HUES48 (cell line): ENCODE data around the gene FASTK.
"Not testable (repeated sequence)": the region's sequence is repeated elsewhere in the genome, so short reads cannot be mapped to it uniquely, and the experiment has no call there.

Source experiments
- H3K27ac ChIP-seq: one replicate; pipeline ENCODE4 v1.7.0; 2013; ENCODE audit warnings: low read depth, low read length, inconsistent platforms
- H3K27me3 ChIP-seq: 2 replicates; pipeline ENCODE4 v1.6.1; 2013; ENCODE audit warnings: mild to moderate bottlenecking, low read length; ENCODE audit not compliant: control insufficient read depth, insufficient read depth
- H3K36me3 ChIP-seq: 2 replicates; pipeline ENCODE4 v1.6.1; 2013; ENCODE audit warnings: low read length; ENCODE audit not compliant: control insufficient read depth, insufficient read depth
- H3K4me1 ChIP-seq: 2 replicates; pipeline ENCODE4 v1.6.1; 2013; ENCODE audit warnings: mild to moderate bottlenecking, low read length; ENCODE audit not compliant: control insufficient read depth, insufficient read depth
- H3K4me3 ChIP-seq: 2 replicates; pipeline ENCODE4 v1.5.1; 2013; ENCODE audit warnings: mild to moderate bottlenecking, low read depth, low read length
- H3K9ac ChIP-seq: 2 replicates; pipeline ENCODE4 v1.6.1; 2013; ENCODE audit warnings: mild to moderate bottlenecking, low read depth, low read length, moderate library complexity
- H3K9me3 ChIP-seq: 2 replicates; pipeline ENCODE4 v1.6.1; 2013; ENCODE audit warnings: low read length; ENCODE audit not compliant: control insufficient read depth, insufficient read depth

FASTK gene

DNA sequence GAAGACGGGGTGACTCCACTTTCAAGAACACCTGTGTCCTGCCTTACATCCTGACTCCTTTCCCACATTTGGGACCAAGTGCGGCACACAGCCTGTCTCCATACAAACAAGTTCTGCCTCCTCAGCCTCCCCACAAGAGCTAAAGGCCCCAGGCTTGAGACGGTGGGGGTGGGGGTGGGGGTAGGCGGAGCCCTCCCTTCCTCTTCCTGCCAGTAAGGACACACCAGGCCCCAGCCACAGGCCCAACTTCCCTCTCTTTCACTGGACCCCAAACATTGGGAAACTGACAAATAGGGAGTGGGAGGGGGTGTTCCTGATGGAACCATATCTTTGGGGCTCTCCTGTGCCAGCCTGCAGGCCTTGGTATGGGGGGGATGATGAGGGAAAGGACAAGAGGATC, 27.5 kb downstream of the FASTK start:
- no peak overlapping the region for H3K9ac ChIP-seq
- no peak overlapping the region for H3K27ac ChIP-seq
- peaks cover 39% of the 10 kb centered on the region for H3K27me3 ChIP-seq

DNA sequence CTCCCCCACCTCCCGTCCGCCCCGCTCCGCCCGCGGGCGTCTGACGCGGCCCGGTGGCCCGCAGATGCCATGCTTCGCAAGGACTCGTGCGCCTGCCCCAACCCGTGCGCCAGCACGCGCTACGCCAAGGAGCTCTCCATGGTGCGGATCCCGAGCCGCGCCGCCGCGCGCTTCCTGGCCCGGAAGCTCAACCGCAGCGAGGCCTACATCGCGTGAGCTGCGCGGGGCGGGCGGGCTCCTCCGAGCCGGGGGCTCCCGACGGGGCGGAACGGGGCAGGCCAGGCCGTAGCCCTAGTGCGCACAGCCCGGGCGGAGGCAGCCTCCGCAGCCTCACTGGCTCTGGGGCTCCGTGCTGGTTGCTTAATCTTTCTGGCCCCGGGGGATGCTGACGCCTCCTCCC, 29.5 kb downstream of the FASTK start:
- Histone ChIP-seq H3K4me1 (0 out of 2 replicates have a peak, but pooled peaks cover 3% of the 10 kb centered on the region), H3K27me3 (peaks cover 35% of the 10 kb centered on the region), H3K4me3 (peak overlapping the region; percentile 36), H3K27ac (no peak overlapping the region), H3K9ac (no peak overlapping the region), H3K36me3 (no peaks in the 10 kb centered on the region), H3K9me3 (no peaks in the 10 kb centered on the region)

More for the DNA sequence above, 27.5 kb downstream of the FASTK start:
- no peaks in the 10 kb centered on the region for H3K9me3 ChIP-seq
- H3K4me1 ChIP-seq, result peaks cover 12% of the 10 kb centered on the region; the same call in 1 of the 2 replicates
- no peaks in the 10 kb centered on the region for H3K36me3 ChIP-seq
- no peak overlapping the region for H3K4me3 ChIP-seq

GRCh38 chr7:151048911-151049463, 31.6 kb downstream of the FASTK start:
- H3K4me3 ChIP-seq, result no peak overlapping the region
- no peak overlapping the region for H3K27ac ChIP-seq
- no peaks in the 10 kb centered on the region for H3K9me3 ChIP-seq
- no peak overlapping the region for H3K9ac ChIP-seq
- H3K36me3 ChIP-seq, result no peaks in the 10 kb centered on the region
- H3K27me3 ChIP-seq, result peaks cover 35% of the 10 kb centered on the region
- 0 out of 2 replicates have a peak, but pooled peaks cover 3% of the 10 kb centered on the region for H3K4me1 ChIP-seq

DNA sequence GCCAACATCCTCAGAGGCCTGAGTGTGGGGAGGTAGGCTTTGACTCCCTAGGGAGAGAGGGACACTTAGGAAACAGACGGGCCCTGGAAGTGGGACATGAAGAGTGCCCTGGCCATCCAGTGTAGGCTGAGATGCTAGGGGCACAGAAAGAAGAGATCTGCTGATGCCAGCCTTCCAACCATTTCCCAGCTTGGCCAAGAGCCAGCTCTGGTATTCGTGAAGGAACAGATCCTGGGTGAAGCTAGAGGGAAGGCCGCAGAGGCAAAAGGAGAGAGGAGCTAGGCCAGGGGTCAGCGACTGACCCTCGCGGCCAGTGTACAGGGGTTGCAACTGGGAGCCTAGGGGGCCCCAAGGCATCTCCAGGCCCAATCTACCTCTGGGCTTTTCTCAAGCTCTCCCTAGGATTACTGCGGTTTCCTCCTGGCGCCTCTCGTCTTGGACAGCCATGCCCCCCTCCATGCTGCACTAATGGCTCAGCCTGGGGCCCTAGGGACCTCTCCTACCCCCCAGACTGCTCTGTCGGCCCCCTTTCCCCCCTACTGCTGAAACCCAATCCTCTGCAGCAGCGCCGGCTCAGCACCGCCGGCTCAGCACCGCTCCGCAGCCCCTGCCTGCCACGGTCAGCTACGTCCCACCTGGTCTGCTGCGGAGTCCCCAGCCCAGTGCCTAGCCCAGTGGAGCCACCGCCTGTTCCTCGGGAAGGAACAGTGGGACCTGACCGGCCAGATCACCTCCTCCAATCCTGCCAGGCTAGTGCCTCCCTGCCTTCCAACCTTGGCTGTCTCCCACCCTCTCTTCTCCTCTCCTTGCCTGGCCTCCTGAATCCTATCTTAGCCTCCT, 32.4 kb downstream of the FASTK start, which contains the start of gene ASIC3:
Gene ASIC3, plus strand, starts transcription at position 556 of the 840 bp plus-strand sequence. CDS start 355 bp downstream, outside the sequence.
- 0 out of 2 replicates have a peak, but pooled peaks cover 3% of the 10 kb centered on the region for H3K4me1 ChIP-seq
- no peaks in the 10 kb centered on the region for H3K36me3 ChIP-seq
- no peak within 1 kb of the TSS for H3K9ac ChIP-seq
- H3K27me3 ChIP-seq, result peaks cover 35% of the 10 kb centered on the region
- no peak within 1 kb of the TSS for H3K27ac ChIP-seq
- H3K9me3 ChIP-seq, result no peaks in the 10 kb centered on the region
- no peak within 1 kb of the TSS for H3K4me3 ChIP-seq

- Histone ChIP-seq H3K36me3 (no peaks in the 10 kb centered on the region), H3K4me1 (0 out of 2 replicates have a peak, but pooled peaks cover 3% of the 10 kb centered on the region), H3K27me3 (peaks cover 27% of the 10 kb centered on the region), H3K4me3 (no peak overlapping the region), H3K9me3 (no peaks in the 10 kb centered on the region), H3K9ac (no peak overlapping the region), H3K27ac (no peak overlapping the region)
These were observed 33.7 kb downstream of the FASTK start for GRCh38 chr7:151046603-151047573.

DNA sequence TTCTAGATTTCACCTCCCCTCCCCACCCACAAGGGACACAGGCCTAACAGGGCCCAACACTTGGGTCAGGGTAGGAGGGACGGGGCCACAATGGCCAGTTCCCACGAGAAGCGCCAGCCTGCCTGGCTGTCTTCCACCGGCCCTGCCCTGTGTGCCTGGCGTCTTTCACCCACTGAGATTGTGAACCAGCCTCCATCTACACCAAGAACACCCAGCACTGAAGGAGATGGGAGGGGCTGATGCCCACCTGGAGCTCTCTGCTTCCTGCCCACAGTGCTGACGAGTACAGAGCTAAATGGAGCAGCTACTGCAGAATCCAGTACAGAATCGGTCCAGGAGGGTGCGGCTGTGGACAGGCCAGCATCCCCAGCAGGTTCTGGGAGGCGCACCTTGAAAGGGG, 34.6 kb downstream of the FASTK start:
- Histone ChIP-seq H3K36me3 (no peaks in the 10 kb centered on the region), H3K27ac (no peak overlapping the region), H3K9ac (no peak overlapping the region)

GRCh38 chr7:151045262-151045661, 35.3 kb downstream of the FASTK start:
- H3K36me3 ChIP-seq, result no peaks in the 10 kb centered on the region
- no peaks in the 10 kb centered on the region for H3K4me1 ChIP-seq
- H3K9ac ChIP-seq, result no peak overlapping the region
- peaks cover 17% of the 10 kb centered on the region for H3K27me3 ChIP-seq
- no peak overlapping the region for H3K27ac ChIP-seq
- no peaks in the 10 kb centered on the region for H3K9me3 ChIP-seq
- H3K4me3 ChIP-seq, result no peak overlapping the region

More for the DNA sequence above, 34.6 kb downstream of the FASTK start:
- no peaks in the 10 kb centered on the region for H3K9me3 ChIP-seq
- no peaks in the 10 kb centered on the region for H3K4me1 ChIP-seq
- H3K27me3 ChIP-seq, result peaks cover 23% of the 10 kb centered on the region
- no peak overlapping the region for H3K4me3 ChIP-seq

GRCh38 chr7:151043959-151044358, 36.6 kb downstream of the FASTK start:
- no peaks in the 10 kb centered on the region for H3K36me3 ChIP-seq
- no peak overlapping the region for H3K9ac ChIP-seq
- no peak overlapping the region for H3K4me3 ChIP-seq
- peaks cover 4% of the 10 kb centered on the region; the same call in 1 of the 2 replicates for H3K27me3 ChIP-seq
- no peaks in the 10 kb centered on the region for H3K4me1 ChIP-seq
- no peak overlapping the region for H3K27ac ChIP-seq
- no peaks in the 10 kb centered on the region for H3K9me3 ChIP-seq

GRCh38 chr7:151043449-151043848, 37.2 kb downstream of the FASTK start:
- H3K27me3 ChIP-seq, H3K4me3 ChIP-seq, H3K9me3 ChIP-seq, H3K27ac ChIP-seq, H3K4me1 ChIP-seq, H3K9ac ChIP-seq, H3K36me3 ChIP-seq: not testable (repeated sequence)

DNA sequence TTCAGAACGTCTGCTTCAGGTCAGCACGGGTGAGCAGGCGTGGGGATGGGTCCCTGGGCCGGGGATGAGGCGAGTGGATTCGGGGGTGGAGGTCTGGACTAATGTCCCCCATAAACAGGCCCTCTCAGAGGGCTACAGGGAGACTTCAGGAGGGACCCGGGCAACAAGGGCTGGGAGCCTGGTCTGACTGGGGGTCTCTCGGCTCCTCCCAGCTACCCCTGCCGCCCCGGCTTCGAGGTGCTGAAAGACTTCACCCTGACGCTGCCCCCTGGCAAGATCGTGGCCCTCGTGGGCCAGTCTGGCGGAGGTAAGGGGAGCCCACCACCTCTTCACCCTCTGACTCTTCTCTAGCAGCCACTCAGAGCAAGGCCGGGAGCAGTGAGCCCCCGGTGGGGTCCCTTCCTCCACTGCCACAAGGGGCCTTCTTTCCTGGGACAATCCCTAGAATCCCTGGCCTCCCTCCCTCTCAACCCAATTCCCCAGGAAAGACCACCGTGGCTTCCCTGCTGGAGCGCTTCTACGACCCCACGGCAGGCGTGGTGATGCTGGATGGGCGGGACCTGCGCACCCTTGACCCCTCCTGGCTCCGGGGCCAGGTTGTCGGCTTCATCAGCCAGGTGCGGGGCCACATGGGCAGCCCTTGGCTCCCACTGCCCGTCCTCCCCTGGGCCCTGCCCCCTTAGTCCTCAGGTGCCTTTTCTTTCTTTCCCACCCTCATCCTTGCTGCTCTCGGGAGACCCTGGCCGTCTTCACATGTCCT, 39.8 kb downstream of the FASTK start:
- no peaks in the 10 kb centered on the region for H3K27me3 ChIP-seq
- no peak overlapping the region for H3K27ac ChIP-seq
- peaks cover 11% of the 10 kb centered on the region; the same call in 1 of the 2 replicates for H3K36me3 ChIP-seq
- H3K9me3 ChIP-seq, result no peaks in the 10 kb centered on the region
- H3K4me3 ChIP-seq, result no peak overlapping the region
- H3K9ac ChIP-seq, result no peak overlapping the region
- no peaks in the 10 kb centered on the region for H3K4me1 ChIP-seq
